Stimulated activated memory B cell treated with anti-CD40 and anti-IgM and Interleukin-4, amounts not matched to agents 10 μg/mL and 1 μg/mL and 100 μg/mL, for 72 hours (primary cell): ENCODE data around the gene PPP1R9B.

Source experiments
- ATAC-seq: fragments of 150-1000 bp; cut with Tn5 transposase; 2 replicates; pipeline ENCODE4 v1.10.0; 2021
- H3K27ac Mint-ChIP-seq: one replicate; pipeline ENCODE4 v1.8.0; 2022; ENCODE audit warnings: mild to moderate bottlenecking, mixed read lengths
- H3K27me3 Mint-ChIP-seq: one replicate; pipeline ENCODE4 v1.8.0; 2022; ENCODE audit warnings: mixed read lengths
- H3K36me3 Mint-ChIP-seq: one replicate; pipeline ENCODE4 v1.8.0; 2022; ENCODE audit warnings: mixed read lengths
- H3K4me1 Mint-ChIP-seq: one replicate; pipeline ENCODE4 v1.8.0; 2022; ENCODE audit warnings: mixed read lengths
- H3K4me3 Mint-ChIP-seq: one replicate; pipeline ENCODE4 v1.8.0; 2022; ENCODE audit warnings: mild to moderate bottlenecking, moderate library complexity, mixed read lengths
- H3K9me3 Mint-ChIP-seq: one replicate; pipeline ENCODE4 v1.8.0; 2022; ENCODE audit warnings: mixed read lengths

The PPP1R9B gene

GRCh38 chr17:50146927-50147665, 3.4 kb downstream of the PPP1R9B start:
- Mint-ChIP-seq H3K4me1 (peaks cover 58% of the 10 kb centered on the region), H3K27me3 (no peaks in the 10 kb centered on the region), H3K27ac (peak overlapping the region; percentile 93), H3K36me3 (peaks cover 66% of the 10 kb centered on the region), H3K9me3 (no peaks in the 10 kb centered on the region), H3K4me3 (peak overlapping the region; percentile 99)
- ATAC-seq: no peak

GRCh38 chr17:50146230-50146926, 4.1 kb downstream of the PPP1R9B start:
- peaks cover 73% of the 10 kb centered on the region for H3K36me3 Mint-ChIP-seq
- peak overlapping the region; percentile 93 for H3K27ac Mint-ChIP-seq
- H3K27me3 Mint-ChIP-seq: no peaks in the 10 kb centered on the region
- peak overlapping the region; percentile 99 for H3K4me3 Mint-ChIP-seq
- ATAC-seq: no peak
- no peaks in the 10 kb centered on the region for H3K9me3 Mint-ChIP-seq
- peaks cover 62% of the 10 kb centered on the region for H3K4me1 Mint-ChIP-seq

- Mint-ChIP-seq H3K9me3 (no peaks in the 10 kb centered on the region), H3K36me3 (peaks cover 80% of the 10 kb centered on the region), H3K27me3 (no peaks in the 10 kb centered on the region), H3K4me1 (peaks cover 69% of the 10 kb centered on the region), H3K4me3 (peak overlapping the region; percentile 99), H3K27ac (peak overlapping the region; percentile 93)
- no peak for ATAC-seq
Measured at GRCh38 chr17:50145532-50146229, 4.8 kb downstream of the PPP1R9B start.

GRCh38 chr17:50144845-50145531, 5.5 kb downstream of the PPP1R9B start:
- Mint-ChIP-seq H3K27ac (peak overlapping the region; percentile 93), H3K4me1 (peaks cover 76% of the 10 kb centered on the region), H3K4me3 (peak overlapping the region; percentile 99), H3K27me3 (no peaks in the 10 kb centered on the region), H3K9me3 (no peaks in the 10 kb centered on the region), H3K36me3 (peaks cover 87% of the 10 kb centered on the region)
- no peak for ATAC-seq

- H3K36me3 Mint-ChIP-seq: peaks cover 93% of the 10 kb centered on the region
Measured at GRCh38 chr17:50144355-50144754, 6.1 kb downstream of the PPP1R9B start.

GRCh38 chr17:50143461-50144176, 6.9 kb downstream of the PPP1R9B start:
- no peaks in the 10 kb centered on the region for H3K27me3 Mint-ChIP-seq
- H3K4me1 Mint-ChIP-seq: peaks cover 85% of the 10 kb centered on the region
- H3K4me3 Mint-ChIP-seq: peak overlapping the region; percentile 99
- no peaks in the 10 kb centered on the region for H3K9me3 Mint-ChIP-seq
- no peak for ATAC-seq
- H3K27ac Mint-ChIP-seq: peak overlapping the region; percentile 93
- peaks cover 95% of the 10 kb centered on the region for H3K36me3 Mint-ChIP-seq

More at GRCh38 chr17:50144355-50144754, 6.1 kb downstream of the PPP1R9B start:
- peak overlapping the region; percentile 93 for H3K27ac Mint-ChIP-seq
- H3K4me1 Mint-ChIP-seq: peaks cover 82% of the 10 kb centered on the region
- no peaks in the 10 kb centered on the region for H3K27me3 Mint-ChIP-seq
- H3K9me3 Mint-ChIP-seq: no peaks in the 10 kb centered on the region
- peak overlapping the region; percentile 99 for H3K4me3 Mint-ChIP-seq
- no peak for ATAC-seq

GRCh38 chr17:50141745-50142110, 8.7 kb downstream of the PPP1R9B start:
- Mint-ChIP-seq H3K27me3 (no peaks in the 10 kb centered on the region), H3K4me3 (peak overlapping the region; percentile 47), H3K9me3 (no peaks in the 10 kb centered on the region), H3K27ac (peak overlapping the region; percentile 53), H3K36me3 (peaks cover 96% of the 10 kb centered on the region), H3K4me1 (peaks cover 88% of the 10 kb centered on the region)
- peak; percentile 37 for ATAC-seq

- no peaks in the 10 kb centered on the region for H3K27me3 Mint-ChIP-seq
- H3K4me1 Mint-ChIP-seq: peaks cover 88% of the 10 kb centered on the region
- H3K9me3 Mint-ChIP-seq: no peaks in the 10 kb centered on the region
- ATAC-seq: no peak
- H3K27ac Mint-ChIP-seq: peak overlapping the region; percentile 53
- H3K36me3 Mint-ChIP-seq: peaks cover 98% of the 10 kb centered on the region
- H3K4me3 Mint-ChIP-seq: peak overlapping the region; percentile 47
Measured at GRCh38 chr17:50141026-50141744, 9.3 kb downstream of the PPP1R9B start.

GRCh38 chr17:50139950-50140885, 10.3 kb downstream of the PPP1R9B start:
- Mint-ChIP-seq H3K4me1 (peaks cover 78% of the 10 kb centered on the region), H3K9me3 (no peaks in the 10 kb centered on the region), H3K36me3 (peaks cover 98% of the 10 kb centered on the region), H3K27me3 (no peaks in the 10 kb centered on the region), H3K27ac (peak overlapping the region; percentile 53), H3K4me3 (peak overlapping the region; percentile 15)
- ATAC-seq: peak; percentile 83

- peak overlapping the region; percentile 53 for H3K27ac Mint-ChIP-seq
- H3K36me3 Mint-ChIP-seq: peaks cover 93% of the 10 kb centered on the region
- H3K9me3 Mint-ChIP-seq: no peaks in the 10 kb centered on the region
- H3K4me1 Mint-ChIP-seq: peaks cover 69% of the 10 kb centered on the region
- H3K27me3 Mint-ChIP-seq: no peaks in the 10 kb centered on the region
- H3K4me3 Mint-ChIP-seq: no peak overlapping the region
- no peak for ATAC-seq
Measured at GRCh38 chr17:50139185-50139783, 11.2 kb downstream of the PPP1R9B start.

GRCh38 chr17:50137042-50137441, 13.4 kb downstream of the PPP1R9B start:
- H3K9me3 Mint-ChIP-seq: no peaks in the 10 kb centered on the region
- ATAC-seq: no peak
- H3K36me3 Mint-ChIP-seq: peaks cover 85% of the 10 kb centered on the region
- H3K27ac Mint-ChIP-seq: peak overlapping the region; percentile 60
- peaks cover 62% of the 10 kb centered on the region for H3K4me1 Mint-ChIP-seq
- H3K4me3 Mint-ChIP-seq: no peak overlapping the region
- no peaks in the 10 kb centered on the region for H3K27me3 Mint-ChIP-seq

GRCh38 chr17:50136096-50136687, 14.3 kb downstream of the PPP1R9B start:
- Mint-ChIP-seq H3K27ac (peak overlapping the region; percentile 60), H3K27me3 (no peaks in the 10 kb centered on the region), H3K4me1 (peaks cover 62% of the 10 kb centered on the region), H3K36me3 (peaks cover 76% of the 10 kb centered on the region), H3K4me3 (no peak overlapping the region), H3K9me3 (no peaks in the 10 kb centered on the region)
- no peak for ATAC-seq
